ENCODE data around the gene TRIM54. TPM values are rescaled to one million over a fixed set of nuclear protein-coding genes. Genes with fewer than 3 reads are reported as not detected.

TRIM54 gene
- total RNA-seq, 1 donor: not detected

GRCh38 chr2:27247893-27248292, 34.3 kb upstream of the TRIM54 start:
- no peak for DNase-seq (ENCODE audit: low read depth)
- no peak for TF ChIP-seq CTCF (IDR thresholded peaks at IDR 0.05; ENCODE audit: insufficient read depth, low read depth, low read length)
- no peak overlapping the region for H3K4me3 ChIP-seq (ENCODE audit: low read depth, low read length)

GRCh38 chr2:27249159-27249890, 32.9 kb upstream of the TRIM54 start:
- DNase-seq (ENCODE audit: low read depth): no peak
- no peak overlapping the region for H3K4me3 ChIP-seq (ENCODE audit: low read depth, low read length)
- TF ChIP-seq CTCF (IDR thresholded peaks at IDR 0.05; ENCODE audit: insufficient read depth, low read depth, low read length): no peak

- peak; percentile 81 for TF ChIP-seq CTCF (IDR thresholded peaks at IDR 0.05; ENCODE audit: insufficient read depth, low read depth, low read length)
- H3K4me3 ChIP-seq (ENCODE audit: low read depth, low read length): no peak overlapping the region
Measured at GRCh38 chr2:27249891-27250651, 32.2 kb upstream of the TRIM54 start.

GRCh38 chr2:27250652-27251379, 31.4 kb upstream of the TRIM54 start:
- no peak overlapping the region for H3K4me3 ChIP-seq (ENCODE audit: low read depth, low read length)
- DNase-seq (ENCODE audit: low read depth): no peak
- no peak for TF ChIP-seq CTCF (IDR thresholded peaks at IDR 0.05; ENCODE audit: insufficient read depth, low read depth, low read length)

More at GRCh38 chr2:27249891-27250651, 32.2 kb upstream of the TRIM54 start:
- peak; percentile 57 for DNase-seq (ENCODE audit: low read depth)

GRCh38 chr2:27251766-27252165, 30.5 kb upstream of the TRIM54 start:
- no peak for TF ChIP-seq CTCF (IDR thresholded peaks at IDR 0.05; ENCODE audit: insufficient read depth, low read depth, low read length)
- DNase-seq (ENCODE audit: low read depth): no peak
- no peak overlapping the region for H3K4me3 ChIP-seq (ENCODE audit: low read depth, low read length)

GRCh38 chr2:27255187-27255586, 27.0 kb upstream of the TRIM54 start:
- no peak for DNase-seq (ENCODE audit: low read depth)
- no peak for TF ChIP-seq CTCF (IDR thresholded peaks at IDR 0.05; ENCODE audit: insufficient read depth, low read depth, low read length)
- no peak overlapping the region for H3K4me3 ChIP-seq (ENCODE audit: low read depth, low read length)

Data from fibroblast of villous mesenchyme (primary cell).